GM23338 (cell line): ENCODE measurements around the gene RNF114. TPM values are rescaled to one million over a fixed set of nuclear protein-coding genes. Genes with fewer than 3 reads are reported as not detected.
"Not testable (repeated sequence)": the region's sequence is repeated elsewhere in the genome, so short reads cannot be mapped to it uniquely, and the experiment has no call there.

ENCODE experiments used
- ATAC-seq: fragments of 200-7000 bp; cut with Tn5 transposase; 3 replicates; pipeline ENCODE4 v1.9.1; 2020
- DNase-seq: peaks from one replicate; pipeline ENCODE4 v3.0.0-alpha.2; 2015; ENCODE audit warnings: low spot score
- H2AFZ ChIP-seq: fragments of 200-600 bp; sonication (generic); 2 replicates; pipeline ENCODE4 v1.8.0; 2016; ENCODE audit warnings: antibody characterized with exemption, mild to moderate bottlenecking, moderate library complexity
- H3F3A ChIP-seq: fragments of 200-600 bp; sonication (generic); replicated peaks from 2 replicates; pipeline ENCODE4 v1.8.0; 2017; ENCODE audit warnings: antibody characterized with exemption, mixed run types, low read depth
- H3K27ac ChIP-seq: fragments of 200-600 bp; sonication (generic); 2 replicates; pipeline ENCODE4 v1.6.1; 2016; ENCODE audit warnings: low read depth
- H3K27me3 ChIP-seq: fragments of 200-600 bp; sonication (generic); 2 replicates; pipeline ENCODE4 v1.8.0; 2016; ENCODE audit warnings: mild to moderate bottlenecking, mixed run types, moderate library complexity; ENCODE audit not compliant: insufficient read depth
- H3K36me3 ChIP-seq: fragments of 200-600 bp; sonication (generic); 2 replicates; pipeline ENCODE4 v1.8.0; 2016; ENCODE audit warnings: mild to moderate bottlenecking; ENCODE audit not compliant: insufficient read depth
- H3K4me1 ChIP-seq: fragments of 200-600 bp; sonication (generic); 2 replicates; pipeline ENCODE4 v1.8.0; 2016; ENCODE audit warnings: mild to moderate bottlenecking, moderate library complexity; ENCODE audit not compliant: insufficient read depth
- H3K4me2 ChIP-seq: fragments of 200-600 bp; sonication (generic); 2 replicates; pipeline ENCODE4 v1.7.1; 2017; ENCODE audit warnings: mixed run types
- H3K4me3 ChIP-seq: fragments of 200-600 bp; sonication (generic); 2 replicates; pipeline ENCODE4 v1.6.1; 2016; ENCODE audit warnings: mixed run types
- H3K79me2 ChIP-seq: fragments of 200-600 bp; sonication (generic); replicated peaks from 2 replicates; pipeline ENCODE4 v1.8.0; 2017; ENCODE audit warnings: mild to moderate bottlenecking; ENCODE audit not compliant: insufficient read depth
- H3K9me2 ChIP-seq: fragments of 200-600 bp; sonication (generic); 2 replicates; pipeline ENCODE4 v1.8.0; 2017; ENCODE audit not compliant: insufficient read depth
- H4K20me1 ChIP-seq: fragments of 200-600 bp; sonication (generic); replicated peaks from 2 replicates; pipeline ENCODE4 v1.8.0; 2017; ENCODE audit warnings: mild to moderate bottlenecking; ENCODE audit not compliant: insufficient read depth
- H3K27ac Mint-ChIP-seq: 2 replicates; pipeline ENCODE4 v1.8.0; 2020; ENCODE audit warnings: inconsistent platforms, mild to moderate bottlenecking, moderate library complexity, mixed read lengths
- H3K27me3 Mint-ChIP-seq: 3 replicates; pipeline ENCODE4 v1.8.0; 2022; ENCODE audit warnings: low read depth, mild to moderate bottlenecking, moderate library complexity, mixed read lengths, inconsistent platforms; ENCODE audit not compliant: insufficient read depth, poor library complexity
- H3K36me3 Mint-ChIP-seq: 3 replicates; pipeline ENCODE4 v1.8.0; 2021; ENCODE audit warnings: low read depth, mild to moderate bottlenecking, inconsistent platforms, moderate library complexity, mixed read lengths
- H3K4me1 Mint-ChIP-seq: 3 replicates; pipeline ENCODE4 v1.8.0; 2020; ENCODE audit warnings: mild to moderate bottlenecking, inconsistent platforms, mixed read lengths
- H3K4me3 Mint-ChIP-seq: 3 replicates; pipeline ENCODE4 v1.8.0; 2021; ENCODE audit warnings: moderate library complexity, mild to moderate bottlenecking, inconsistent platforms, mixed read lengths
- H3K9me3 Mint-ChIP-seq: 3 replicates; pipeline ENCODE4 v1.8.0; 2020; ENCODE audit warnings: moderate library complexity, mild to moderate bottlenecking, inconsistent platforms, mixed read lengths
- CREB1 ChIP-seq: fragments of 250-450 bp; sonication (Bioruptor Pico); IDR thresholded peaks from 2 replicates; pipeline ENCODE4 v1.5.0; 2020; ENCODE audit warnings: low read depth, mild to moderate bottlenecking, moderate library complexity
- CTCF ChIP-seq, 2 experiments: fragments of 200-600 bp in 1 of 2; sonication (generic) in 1 of 2; conservative IDR thresholded peaks; 2 replicates each; pipeline versions ENCODE4 v1.5.1 to v1.6.1; 2016 to 2017; ENCODE audit warnings: antibody characterized with exemption in 2 of 2, low read depth in 2 of 2, mild to moderate bottlenecking in 2 of 2, moderate library complexity in 1 of 2
- ETS1 ChIP-seq: IDR thresholded peaks from 2 replicates; pipeline ENCODE4 v1.6.1; 2016; ENCODE audit warnings: antibody characterized with exemption
- EZH2 ChIP-seq: fragments of 200-600 bp; sonication (generic); IDR thresholded peaks from one replicate; pipeline ENCODE4 v1.8.0; 2017; ENCODE audit warnings: antibody characterized with exemption, mild to moderate bottlenecking, low read depth; ENCODE audit not compliant: unreplicated experiment
- EZH2phosphoT487 ChIP-seq: fragments of 200-600 bp; sonication (generic); IDR thresholded peaks from one replicate; pipeline ENCODE4 v1.8.1; 2018; ENCODE audit warnings: antibody characterized with exemption; ENCODE audit not compliant: unreplicated experiment
- JUNB ChIP-seq: IDR thresholded peaks from one replicate; pipeline ENCODE4 v1.6.1; 2016; ENCODE audit warnings: antibody characterized with exemption; ENCODE audit not compliant: unreplicated experiment
- POLR2AphosphoS5 ChIP-seq: IDR thresholded peaks from 2 replicates; pipeline ENCODE4 v1.6.1; 2016; ENCODE audit warnings: antibody characterized with exemption, low read depth
- STAT1 ChIP-seq: IDR thresholded peaks from one replicate; pipeline ENCODE4 v1.6.1; 2016; ENCODE audit warnings: antibody characterized with exemption; ENCODE audit not compliant: unreplicated experiment
- ZNF114 ChIP-seq: fragments of 250-450 bp; sonication (Bioruptor Pico); IDR thresholded peaks from 2 replicates; pipeline ENCODE4 v1.5.0; 2020; ENCODE audit warnings: mild to moderate bottlenecking, moderate library complexity
- polyA plus RNA-seq: library from polyadenylated mRNA; unstranded; fragments of >200 nt; fragmentation: Nextera tagmentation; extraction: Ambion mirVana; gene quantifications from 2 replicates; pipeline ENCODE4 v1.2.1, GENCODE V29; 2016
- total RNA-seq: library from RNA; depleted of rRNA; stranded (reverse); fragments of >200 nt; shearing (Covaris generic); gene quantifications from 2 replicates; pipeline ENCODE4 v1.2.3, GENCODE V29; 2014

The RNF114 gene
- total and polyA plus RNA-seq, 2 experiments from 2014 or later, result 155 to 279 TPM

GRCh38 chr20:49956689-49957088, 20.5 kb downstream of the RNF114 start (continued):
- no peak for TF ChIP-seq CTCF (conservative IDR thresholded peaks at IDR 0.05; ENCODE audit: low read depth in 2 of 2)
- no peak for TF ChIP-seq EZH2phosphoT487

GRCh38 chr20:49957089-49957938, 21.1 kb downstream of the RNF114 start:
- H3K36me3 ChIP-seq, result peaks cover 22% of the 10 kb centered on the region
- not testable (repeated sequence) for H3K4me3 Mint-ChIP-seq, H3K4me1 ChIP-seq, H2AFZ ChIP-seq, H3K27me3 Mint-ChIP-seq, ATAC-seq, H3K9me2 ChIP-seq, H3K27me3 ChIP-seq, H3K79me2 ChIP-seq, DNase-seq, H4K20me1 ChIP-seq, H3K4me2 ChIP-seq, H3K9me3 Mint-ChIP-seq, H3F3A ChIP-seq, H3K27ac Mint-ChIP-seq, H3K27ac ChIP-seq, H3K4me3 ChIP-seq, H3K4me1 Mint-ChIP-seq
- peaks cover 58% of the 10 kb centered on the region for H3K36me3 Mint-ChIP-seq
- TF ChIP-seq CTCF (conservative IDR thresholded peaks at IDR 0.05; ENCODE audit: low read depth in 2 of 2), result peak in 1 of 2 experiments; percentile 32; a peak in 1 of 4 replicates

- TF ChIP-seq ZNF114 (CRISPR knock-in tag) (no peak), ETS1 (no peak), STAT1 (no peak), POLR2AphosphoS5 (no peak), CREB1 (no peak), EZH2 (no peak), JUNB (no peak), CTCF (conservative IDR thresholded peaks at IDR 0.05; ENCODE audit: low read depth in 2 of 2) (no peak)
- Histone ChIP-seq H3K4me2 (no peak overlapping the region), H3F3A (no peaks in the 10 kb centered on the region), H2AFZ (no peak overlapping the region), H3K79me2 (no peaks in the 10 kb centered on the region), H3K4me1 (no peaks in the 10 kb centered on the region), H3K36me3 (0 out of 2 replicates have a peak, but pooled peaks cover 4% of the 10 kb centered on the region), H3K4me3 (no peak overlapping the region), H3K27ac (no peak overlapping the region), H3K9me2 (no peaks in the 10 kb centered on the region), H3K27me3 (no peaks in the 10 kb centered on the region), H4K20me1 (no peaks in the 10 kb centered on the region)
- Mint-ChIP-seq H3K27ac (no peak overlapping the region), H3K9me3 (no peaks in the 10 kb centered on the region; the same call in 2 of the 3 replicates), H3K4me3 (no peak overlapping the region), H3K27me3 (peaks cover 6% of the 10 kb centered on the region), H3K36me3 (peaks cover 34% of the 10 kb centered on the region), H3K4me1 (no peaks in the 10 kb centered on the region; the same call in 2 of the 3 replicates)
- no peak for ATAC-seq
- no peak for DNase-seq
Measured at GRCh38 chr20:49961413-49961812, 25.2 kb downstream of the RNF114 start.
